NK-92 (cell line): ENCODE data around the gene SLMAP.
"Not testable (repeated sequence)": the region's sequence is repeated elsewhere in the genome, so short reads cannot be mapped to it uniquely, and the experiment has no call there.

Experiments
- DNase-seq: peaks from one replicate; lab custom pipeline; 2025; ENCODE audit not compliant: unreplicated experiment; lab: John Stamatoyannopoulos, UW

Gene SLMAP

GRCh38 chr3:57793737-57794187 lies 37.7 kb downstream of the SLMAP start:
- DNase-seq = no peak

- DNase-seq = no peak
Measured at GRCh38 chr3:57794501-57794900, 38.4 kb downstream of the SLMAP start.

GRCh38 chr3:57794951-57795350 lies 38.8 kb downstream of the SLMAP start:
- no peak for DNase-seq

- DNase-seq = no peak
Measured at GRCh38 chr3:57796261-57796660, 40.2 kb downstream of the SLMAP start.

- no peak for DNase-seq
Measured at GRCh38 chr3:57797701-57798487, 41.8 kb downstream of the SLMAP start.

- no peak for DNase-seq
Measured at GRCh38 chr3:57803647-57804081, 47.6 kb downstream of the SLMAP start.

GRCh38 chr3:57805266-57805665 lies 49.2 kb downstream of the SLMAP start:
- DNase-seq = no peak

GRCh38 chr3:57805674-57806073 lies 49.6 kb downstream of the SLMAP start:
- DNase-seq = no peak

GRCh38 chr3:57806195-57806594 lies 50.1 kb downstream of the SLMAP start:
- not testable (repeated sequence) for DNase-seq

GRCh38 chr3:57808961-57809608 lies 53.0 kb downstream of the SLMAP start:
- DNase-seq = no peak

GRCh38 chr3:57809609-57809968 lies 53.5 kb downstream of the SLMAP start:
- no peak for DNase-seq

- DNase-seq = no peak
Measured at GRCh38 chr3:57810048-57810447, 53.9 kb downstream of the SLMAP start.

GRCh38 chr3:57810471-57811137 lies 54.5 kb downstream of the SLMAP start:
- no peak for DNase-seq

- no peak for DNase-seq
Measured at GRCh38 chr3:57815036-57815435, 58.9 kb downstream of the SLMAP start.

GRCh38 chr3:57816471-57817095 lies 60.5 kb downstream of the SLMAP start:
- DNase-seq = no peak

- DNase-seq = no peak
Measured at GRCh38 chr3:57818772-57819171, 62.7 kb downstream of the SLMAP start.

GRCh38 chr3:57820479-57820878 lies 64.4 kb downstream of the SLMAP start:
- no peak for DNase-seq

- DNase-seq = no peak
Measured at GRCh38 chr3:57821765-57822164, 65.7 kb downstream of the SLMAP start.

GRCh38 chr3:57822686-57823085 lies 66.6 kb downstream of the SLMAP start:
- DNase-seq = no peak

GRCh38 chr3:57825116-57825515 lies 69.0 kb downstream of the SLMAP start:
- DNase-seq = no peak

- no peak for DNase-seq
Measured at GRCh38 chr3:57826245-57826951, 70.3 kb downstream of the SLMAP start.
